ENCODE data around the gene COL12A1. TPM values are rescaled to one million over a fixed set of nuclear protein-coding genes. Genes with fewer than 3 reads are reported as not detected.

The COL12A1 gene
- total and polyA plus RNA-seq, 2 of the 13 experiments (the other 11 are each of a cell fraction or from before 2014, with no cell fraction given), result 0.02 TPM; not detected in 1

DNA sequence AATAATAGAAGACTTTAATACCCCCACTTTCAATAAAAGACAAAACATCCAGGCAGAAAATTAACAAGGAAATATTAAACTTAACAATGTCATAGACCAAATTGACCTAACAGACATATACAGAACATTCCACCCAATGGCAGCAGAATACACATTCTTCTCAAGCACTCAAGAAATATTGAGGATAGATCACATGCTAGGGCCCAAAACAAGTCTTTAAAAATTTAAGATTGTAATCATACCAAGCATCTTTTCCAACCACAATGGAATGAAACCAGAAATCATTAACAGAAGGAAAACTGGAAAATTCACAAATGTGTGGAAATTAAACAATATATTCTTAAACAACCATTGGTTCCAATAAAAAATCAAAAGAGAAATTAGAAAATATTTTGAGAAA is 161.0 kb downstream of the COL12A1 start (continued):
- TF ChIP-seq ZSCAN21 (CRISPR knock-in tag; IDR thresholded peaks at IDR 0.05; ENCODE audit: borderline replicate concordance) (no peak), ZNF776 (CRISPR knock-in tag; IDR thresholded peaks at IDR 0.05) (no peak), BORCS8-MEF2B (CRISPR knock-in tag; IDR thresholded peaks at IDR 0.05) (no peak)

DNA sequence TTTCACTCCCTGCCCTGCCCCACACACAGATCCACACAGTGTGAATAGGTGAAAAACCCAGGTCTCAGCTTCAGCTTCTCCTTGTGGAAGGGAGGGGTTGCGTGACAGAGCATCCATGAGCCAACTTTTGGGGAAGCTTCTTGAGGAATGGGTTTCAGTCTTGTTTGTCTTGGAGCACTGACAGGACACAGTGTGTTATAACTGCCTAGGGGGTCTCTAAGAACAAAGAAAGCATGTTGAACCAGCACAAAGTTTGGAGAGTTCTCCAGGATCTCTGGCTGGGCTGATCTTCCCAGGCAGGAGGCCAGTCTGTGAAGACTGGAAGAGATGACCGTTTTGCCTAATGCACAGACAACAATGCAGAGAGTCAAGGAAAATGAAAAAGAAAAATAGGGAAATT is 164.5 kb downstream of the COL12A1 start:
- Histone ChIP-seq H2AFZ (ENCODE audit: low read length) (no peak overlapping the region), H3K4me3 (replicated peaks in 1 of 3; ENCODE audit: insufficient read depth in 1 of 3, low read depth in 2 of 3, low read length in 3 of 3) (no peak overlapping the region), H3K27ac (ENCODE audit: extremely low read length, insufficient read depth, low read length) (no peak overlapping the region), H3K4me1 (ENCODE audit: insufficient read depth, low read length) (no peaks in the 10 kb centered on the region), H3K79me2 (ENCODE audit: insufficient read depth, low read length) (no peaks in the 10 kb centered on the region), H3K9me3 (ENCODE audit: low read length) (no peaks in the 10 kb centered on the region), H3K4me2 (ENCODE audit: low read depth, low read length) (no peak overlapping the region), H3K9ac (ENCODE audit: insufficient read depth, low read depth, low read length) (no peak overlapping the region), H3K27me3 (ENCODE audit: control insufficient read depth in 1 of 2, insufficient read depth in 2 of 2, low read length in 2 of 2) (no peaks in the 10 kb centered on the region; a peak in 1 of 5 replicates), H4K20me1 (ENCODE audit: insufficient read depth, low read length) (no peaks in the 10 kb centered on the region), H3K36me3 (replicated peaks in 1 of 2; ENCODE audit: control insufficient read depth in 1 of 2, insufficient read depth in 2 of 2, low read length in 2 of 2) (no peaks in the 10 kb centered on the region)
- ChIA-PET POLR2A (no interaction called here), CTCF (ENCODE audit: low intra/inter-chr PET ratio, low total read pairs) (no interaction called here)
- no peak for DNase-seq (ENCODE audit: low spot score)
- intact Hi-C loops (cut with micrococcal nuclease; ENCODE audit: unreplicated experiment) (no loop called here), in situ Hi-C loops (cut with HindIII; ENCODE audit: extremely low pct_ligation_motif_present, low pct_unique_long_range_greater_than_20kb) (no loop called here)
- WGBS (ENCODE audit: low lambda C conversion rate), result 1% methylated on average over 2 of the region's 2 CpGs
- FAIRE-seq, result no peak
- no peak for ATAC-seq
- no TSS peak for BruUV-seq (replicated peaks)
- TF ChIP-seq DMAP1 (CRISPR knock-in tag; IDR thresholded peaks at IDR 0.05), result no peak

Other genes with a start within 250 kb of the COL12A1 start
- 481 and 556 TPM in 2 replicates for gene COX7A2, start 37.7 kb upstream of the COL12A1 start, total RNA-seq (2016; rRNA removed; fragmentation: Illumina TruSeq; extraction: Trizol)
- gene COX7A2, start 37.7 kb upstream of the COL12A1 start, polyA plus RNA-seq (2011; rRNA removed), result 311 and 407 TPM in 2 replicates
- gene TMEM30A, start 78.7 kb upstream of the COL12A1 start, total RNA-seq (2016; rRNA removed; fragmentation: Illumina TruSeq; extraction: Trizol), result 38.4 and 54.4 TPM in 2 replicates
- gene TMEM30A, start 78.7 kb upstream of the COL12A1 start, polyA plus RNA-seq (2011; rRNA removed), result 14.9 and 17.6 TPM in 2 replicates